Liver (tissue), 9 donors: ENCODE results near the gene MYH13. TPM values are rescaled to one million over a fixed set of nuclear protein-coding genes. Genes with fewer than 3 reads are reported as not detected.
A peak's percentile ranks its signal among the peaks of the same experiment; 100 is the strongest.

Experiments used
- DNase-seq: peaks from one replicate; pipeline ENCODE4 v3.0.0-alpha.2; 2017; ENCODE audit warnings: low spot score
- H3K27ac ChIP-seq, 2 donors: one replicate each; pipeline ENCODE4 v1.7.0; 2013; ENCODE audit warnings: inconsistent platforms in 2 of 2, low read length in 2 of 2, control low read depth in 1 of 2, low read depth in 1 of 2, mild to moderate bottlenecking in 1 of 2
- H3K27me3 ChIP-seq, 4 donors: one replicate each; pipeline versions ENCODE4 v1.6.1 to v1.7.0; 2013; ENCODE audit warnings: low read length in 3 of 4, inconsistent platforms in 1 of 4, mild to moderate bottlenecking in 1 of 4, moderate library complexity in 1 of 4; ENCODE audit not compliant: control insufficient read depth in 4 of 4, insufficient read depth in 4 of 4
- H3K36me3 ChIP-seq, 4 donors: one replicate each; pipeline versions ENCODE4 v1.6.1 to v1.7.0; 2013; ENCODE audit warnings: low read length in 3 of 4, mild to moderate bottlenecking in 3 of 4, low read depth in 1 of 4, moderate library complexity in 1 of 4; ENCODE audit not compliant: control insufficient read depth in 4 of 4, insufficient read depth in 3 of 4
- H3K4me1 ChIP-seq, 4 donors: one replicate each; pipeline versions ENCODE4 v1.6.1 to v1.7.0; 2013; ENCODE audit warnings: low read length in 3 of 4, mild to moderate bottlenecking in 3 of 4, moderate library complexity in 1 of 4; ENCODE audit not compliant: control insufficient read depth in 4 of 4, insufficient read depth in 4 of 4
- H3K4me3 ChIP-seq, 3 donors: one replicate each; pipeline versions ENCODE4 v1.6.1 to v1.7.0; 2013; ENCODE audit warnings: low read length in 3 of 3, control low read depth in 1 of 3, low read depth in 1 of 3, mild to moderate bottlenecking in 1 of 3
- H3K9ac ChIP-seq, 2 donors: one replicate each; pipeline ENCODE4 v1.7.0; 2013; ENCODE audit warnings: low read length in 2 of 2, mild to moderate bottlenecking in 2 of 2, moderate library complexity in 2 of 2, control low read depth in 1 of 2, low read depth in 1 of 2
- H3K9me3 ChIP-seq, 4 donors: one replicate each; pipeline versions ENCODE4 v1.6.1 to v1.7.0; 2013; ENCODE audit warnings: low read length in 3 of 4; ENCODE audit not compliant: control insufficient read depth in 4 of 4
- FOXA2 ChIP-seq: IDR thresholded peaks from 2 replicates; pipeline ENCODE4 v1.6.1; 2016; ENCODE audit warnings: antibody characterized with exemption
- GABPA ChIP-seq, 2 donors: IDR thresholded peaks in 1 of 2; conservative IDR thresholded peaks in 1 of 2; 2 replicates each; pipeline ENCODE4 v1.6.1; 2016; ENCODE audit warnings: antibody characterized with exemption in 2 of 2, mild to moderate bottlenecking in 1 of 2, moderate library complexity in 1 of 2
- HNF4G ChIP-seq: IDR thresholded peaks from 2 replicates; pipeline ENCODE4 v1.6.1; 2016; ENCODE audit warnings: antibody characterized with exemption
- JUND ChIP-seq, 2 donors: IDR thresholded peaks; 2 replicates each; pipeline ENCODE4 v1.6.1; 2016; ENCODE audit warnings: antibody characterized with exemption in 2 of 2
- RAD21 ChIP-seq, 2 donors: IDR thresholded peaks; 2 replicates each; pipeline ENCODE4 v1.6.1; 2016; ENCODE audit warnings: antibody characterized with exemption in 2 of 2, mild to moderate bottlenecking in 2 of 2
- RXRA ChIP-seq, 2 donors: IDR thresholded peaks; 2 replicates each; pipeline ENCODE4 v1.6.1; 2017 to 2018; ENCODE audit warnings: antibody characterized with exemption in 2 of 2, mild to moderate bottlenecking in 1 of 2
- YY1 ChIP-seq: IDR thresholded peaks from 2 replicates; pipeline ENCODE4 v1.6.1; 2016; ENCODE audit warnings: antibody characterized with exemption, mild to moderate bottlenecking
- WGBS: extraction: QIAGEN DNeasy Blood & Tissue Kit; methylation state at CpG from one replicate; pipeline ENCODE4 v1.1.7; 2013; 5-methylcytosine and 5-hydroxymethylcytosine counted together
- polyA plus RNA-seq, 2 donors: library from polyadenylated mRNA; stranded (reverse) in 1 of 2; unstranded in 1 of 2; fragments of 200-250 nt in 1 of 2; fragments of >200 nt in 1 of 2; fragmentation: Nextera tagmentation in 1 of 2; extraction: Ambion mirVana in 1 of 2; gene quantifications; one replicate each; pipeline versions ENCODE4 v1.2.1 to v1.2.3, GENCODE V29; 2013 to 2015
- total RNA-seq, 2 donors: library from RNA; depleted of rRNA; stranded (reverse); fragments of >200 nt; gene quantifications; one replicate each; pipeline ENCODE4 v1.2.3, GENCODE V29; 2014
- TF ChIP-seq, protein P1 (sequence below): IDR thresholded peaks from 2 replicates; pipeline ENCODE4 v1.6.1; 2016; ENCODE audit warnings: antibody characterized with exemption
- TF ChIP-seq, protein P2 (sequence below): IDR thresholded peaks from 2 replicates; pipeline ENCODE4 v1.6.1; 2016; ENCODE audit warnings: antibody characterized with exemption, mild to moderate bottlenecking
- TF ChIP-seq, protein P3 (sequence below): fragments of 150-350 bp; IDR thresholded peaks from 2 replicates; pipeline ENCODE4 v1.5.1; 2017; ENCODE audit warnings: improper control_type of control experiment, low read depth, low read length; ENCODE audit not compliant: missing input control
- TF ChIP-seq, protein P4 (sequence below): IDR thresholded peaks from 2 replicates; pipeline ENCODE4 v1.6.1; 2016; ENCODE audit warnings: antibody characterized with exemption
- donor health status: healthy.
- donor health status: healthy.
- donor health status: healthy.
- donor health status: healthy.
- donor health status: healthy.

Gene MYH13
- total and polyA plus RNA-seq, 4 donors = not detected

DNA sequence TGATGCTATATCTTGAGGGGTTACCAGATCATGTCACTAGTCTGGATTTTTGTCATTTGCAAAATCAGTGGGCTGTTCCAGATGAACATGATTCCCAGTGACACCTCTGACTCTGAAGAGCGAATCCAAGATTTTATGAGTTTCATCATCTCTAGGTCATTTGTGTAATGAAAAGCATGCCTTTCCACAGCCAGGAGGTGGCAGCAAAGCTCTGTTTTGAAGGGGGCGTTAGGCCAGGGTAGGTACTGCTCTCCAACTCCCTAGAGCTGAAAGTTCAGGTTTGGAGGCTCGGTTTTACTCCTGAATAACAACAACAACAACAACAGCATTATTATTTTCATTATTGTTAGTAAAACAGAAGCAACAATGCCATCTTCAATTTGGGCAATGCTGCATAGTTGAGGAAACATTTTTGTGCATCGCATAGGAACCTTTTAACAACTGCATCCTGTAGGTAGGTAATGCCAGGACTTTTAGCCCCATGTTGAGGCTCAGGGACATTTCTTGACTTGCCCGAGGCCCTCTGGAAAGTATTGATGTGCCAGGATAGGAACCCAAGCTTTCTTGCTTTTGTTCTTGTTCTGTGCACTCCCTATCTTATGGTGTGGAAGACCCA is 77.0 kb downstream of the MYH13 start:
- 32% methylated on average over 5 of the region's 5 CpGs for WGBS
- DNase-seq = peak; percentile 44
- H3K4me1 ChIP-seq = no peaks in the 10 kb centered on the region

DNA sequence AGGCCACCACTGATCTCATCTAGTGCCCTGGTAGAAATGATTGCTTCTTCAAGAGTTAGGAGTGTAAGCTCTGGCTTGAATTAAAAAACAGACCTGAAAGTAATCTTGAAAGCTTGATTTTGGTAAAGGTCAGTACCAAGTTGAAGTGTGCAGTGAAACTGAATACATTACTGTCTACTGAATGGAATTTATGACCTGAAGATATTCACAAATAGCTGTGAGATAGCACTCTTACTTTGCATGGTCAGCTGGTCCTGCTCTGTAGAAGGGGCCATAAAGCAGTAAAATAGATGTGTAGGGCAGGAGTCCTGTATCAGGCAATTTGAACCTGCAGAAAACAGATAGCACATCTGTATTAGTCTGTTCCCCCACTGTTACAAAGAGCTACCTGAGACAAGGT is 78.6 kb downstream of the MYH13 start:
- H3K27me3 ChIP-seq = no peaks in the 10 kb centered on the region
- no peaks in the 10 kb centered on the region for H3K9me3 ChIP-seq
- no peak overlapping the region for H3K27ac ChIP-seq
- H3K9ac ChIP-seq = no peak overlapping the region
- H3K36me3 ChIP-seq = no peaks in the 10 kb centered on the region
- H3K4me3 ChIP-seq = no peak overlapping the region
- TF ChIP-seq, protein P1, sequence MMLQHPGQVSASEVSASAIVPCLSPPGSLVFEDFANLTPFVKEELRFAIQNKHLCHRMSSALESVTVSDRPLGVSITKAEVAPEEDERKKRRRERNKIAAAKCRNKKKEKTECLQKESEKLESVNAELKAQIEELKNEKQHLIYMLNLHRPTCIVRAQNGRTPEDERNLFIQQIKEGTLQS = no peak
- TF ChIP-seq FOXA2 = no peak
- no peak for TF ChIP-seq YY1
- TF ChIP-seq, protein P2, sequence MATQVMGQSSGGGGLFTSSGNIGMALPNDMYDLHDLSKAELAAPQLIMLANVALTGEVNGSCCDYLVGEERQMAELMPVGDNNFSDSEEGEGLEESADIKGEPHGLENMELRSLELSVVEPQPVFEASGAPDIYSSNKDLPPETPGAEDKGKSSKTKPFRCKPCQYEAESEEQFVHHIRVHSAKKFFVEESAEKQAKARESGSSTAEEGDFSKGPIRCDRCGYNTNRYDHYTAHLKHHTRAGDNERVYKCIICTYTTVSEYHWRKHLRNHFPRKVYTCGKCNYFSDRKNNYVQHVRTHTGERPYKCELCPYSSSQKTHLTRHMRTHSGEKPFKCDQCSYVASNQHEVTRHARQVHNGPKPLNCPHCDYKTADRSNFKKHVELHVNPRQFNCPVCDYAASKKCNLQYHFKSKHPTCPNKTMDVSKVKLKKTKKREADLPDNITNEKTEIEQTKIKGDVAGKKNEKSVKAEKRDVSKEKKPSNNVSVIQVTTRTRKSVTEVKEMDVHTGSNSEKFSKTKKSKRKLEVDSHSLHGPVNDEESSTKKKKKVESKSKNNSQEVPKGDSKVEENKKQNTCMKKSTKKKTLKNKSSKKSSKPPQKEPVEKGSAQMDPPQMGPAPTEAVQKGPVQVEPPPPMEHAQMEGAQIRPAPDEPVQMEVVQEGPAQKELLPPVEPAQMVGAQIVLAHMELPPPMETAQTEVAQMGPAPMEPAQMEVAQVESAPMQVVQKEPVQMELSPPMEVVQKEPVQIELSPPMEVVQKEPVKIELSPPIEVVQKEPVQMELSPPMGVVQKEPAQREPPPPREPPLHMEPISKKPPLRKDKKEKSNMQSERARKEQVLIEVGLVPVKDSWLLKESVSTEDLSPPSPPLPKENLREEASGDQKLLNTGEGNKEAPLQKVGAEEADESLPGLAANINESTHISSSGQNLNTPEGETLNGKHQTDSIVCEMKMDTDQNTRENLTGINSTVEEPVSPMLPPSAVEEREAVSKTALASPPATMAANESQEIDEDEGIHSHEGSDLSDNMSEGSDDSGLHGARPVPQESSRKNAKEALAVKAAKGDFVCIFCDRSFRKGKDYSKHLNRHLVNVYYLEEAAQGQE = no peak
- no peak for TF ChIP-seq JUND (IDR thresholded peaks at IDR 0.05)
- TF ChIP-seq RXRA (IDR thresholded peaks at IDR 0.05) = no peak
- DNase-seq = no peak
- no peaks in the 10 kb centered on the region for H3K4me1 ChIP-seq

More for the DNA sequence above, 77.0 kb downstream of the MYH13 start:
- H3K4me3 ChIP-seq = no peak overlapping the region
- TF ChIP-seq JUND (IDR thresholded peaks at IDR 0.05) (no peak), GABPA (IDR thresholded peaks at IDR 0.05 in 1 of 2, conservative IDR thresholded peaks at IDR 0.05 in 1 of 2) (no peak), HNF4G (no peak), YY1 (no peak), RXRA (IDR thresholded peaks at IDR 0.05) (no peak), RAD21 (IDR thresholded peaks at IDR 0.05) (peak; percentile 71 to 81)
- TF ChIP-seq, protein P2 = no peak
- TF ChIP-seq, protein P3, sequence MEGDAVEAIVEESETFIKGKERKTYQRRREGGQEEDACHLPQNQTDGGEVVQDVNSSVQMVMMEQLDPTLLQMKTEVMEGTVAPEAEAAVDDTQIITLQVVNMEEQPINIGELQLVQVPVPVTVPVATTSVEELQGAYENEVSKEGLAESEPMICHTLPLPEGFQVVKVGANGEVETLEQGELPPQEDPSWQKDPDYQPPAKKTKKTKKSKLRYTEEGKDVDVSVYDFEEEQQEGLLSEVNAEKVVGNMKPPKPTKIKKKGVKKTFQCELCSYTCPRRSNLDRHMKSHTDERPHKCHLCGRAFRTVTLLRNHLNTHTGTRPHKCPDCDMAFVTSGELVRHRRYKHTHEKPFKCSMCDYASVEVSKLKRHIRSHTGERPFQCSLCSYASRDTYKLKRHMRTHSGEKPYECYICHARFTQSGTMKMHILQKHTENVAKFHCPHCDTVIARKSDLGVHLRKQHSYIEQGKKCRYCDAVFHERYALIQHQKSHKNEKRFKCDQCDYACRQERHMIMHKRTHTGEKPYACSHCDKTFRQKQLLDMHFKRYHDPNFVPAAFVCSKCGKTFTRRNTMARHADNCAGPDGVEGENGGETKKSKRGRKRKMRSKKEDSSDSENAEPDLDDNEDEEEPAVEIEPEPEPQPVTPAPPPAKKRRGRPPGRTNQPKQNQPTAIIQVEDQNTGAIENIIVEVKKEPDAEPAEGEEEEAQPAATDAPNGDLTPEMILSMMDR = peak; percentile 61
- TF ChIP-seq, protein P4, sequence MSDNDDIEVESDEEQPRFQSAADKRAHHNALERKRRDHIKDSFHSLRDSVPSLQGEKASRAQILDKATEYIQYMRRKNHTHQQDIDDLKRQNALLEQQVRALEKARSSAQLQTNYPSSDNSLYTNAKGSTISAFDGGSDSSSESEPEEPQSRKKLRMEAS = no peak
- TF ChIP-seq, protein P1 = peak; percentile 16
- H3K36me3 ChIP-seq = no peaks in the 10 kb centered on the region
- H3K27me3 ChIP-seq = no peaks in the 10 kb centered on the region
- H3K9ac ChIP-seq = no peak overlapping the region
- no peaks in the 10 kb centered on the region for H3K9me3 ChIP-seq
- H3K27ac ChIP-seq = no peak overlapping the region
